D721Med (cell line): ENCODE results near the gene LYSMD2.

ENCODE experiments used
- DNase-seq: peaks from one replicate; pipeline ENCODE4 v3.0.0; 2011; ENCODE audit warnings: low spot score; ENCODE audit not compliant: insufficient read length
- FAIRE-seq: peaks from 2 replicates; lab custom pipeline; 2011; peaks lifted over from hg19 to GRCh38; lab: Jason Lieb, UNC
- TF ChIP-seq, protein P1 (sequence below): IDR thresholded peaks from 2 replicates; pipeline ENCODE4 v1.5.1; 2012; ENCODE audit warnings: mild to moderate bottlenecking, control low read depth; ENCODE audit not compliant: insufficient read depth; ENCODE audit errors: missing control alignments

The LYSMD2 gene

DNA sequence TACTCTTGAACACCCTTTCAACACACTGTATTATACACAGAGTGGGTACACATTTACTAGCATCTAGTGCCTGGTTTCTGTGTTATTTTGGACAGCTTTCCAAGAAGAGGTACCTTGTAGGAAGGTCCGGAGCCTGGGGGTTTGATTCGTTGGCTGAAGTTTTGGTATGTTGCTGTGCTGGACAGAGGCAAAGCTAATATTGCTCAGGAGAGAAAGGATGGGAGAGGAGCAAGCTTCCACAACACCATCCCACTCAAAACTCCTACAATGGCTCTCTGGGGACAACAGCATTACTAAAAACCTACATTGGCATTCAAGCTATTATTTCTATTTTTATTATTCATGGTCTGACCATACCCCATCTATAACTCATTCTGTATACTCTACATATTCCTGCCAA is 1.1 kb upstream of the LYSMD2 start:
- DNase-seq (no peak), FAIRE-seq (no peak)
- TF ChIP-seq, protein P1, sequence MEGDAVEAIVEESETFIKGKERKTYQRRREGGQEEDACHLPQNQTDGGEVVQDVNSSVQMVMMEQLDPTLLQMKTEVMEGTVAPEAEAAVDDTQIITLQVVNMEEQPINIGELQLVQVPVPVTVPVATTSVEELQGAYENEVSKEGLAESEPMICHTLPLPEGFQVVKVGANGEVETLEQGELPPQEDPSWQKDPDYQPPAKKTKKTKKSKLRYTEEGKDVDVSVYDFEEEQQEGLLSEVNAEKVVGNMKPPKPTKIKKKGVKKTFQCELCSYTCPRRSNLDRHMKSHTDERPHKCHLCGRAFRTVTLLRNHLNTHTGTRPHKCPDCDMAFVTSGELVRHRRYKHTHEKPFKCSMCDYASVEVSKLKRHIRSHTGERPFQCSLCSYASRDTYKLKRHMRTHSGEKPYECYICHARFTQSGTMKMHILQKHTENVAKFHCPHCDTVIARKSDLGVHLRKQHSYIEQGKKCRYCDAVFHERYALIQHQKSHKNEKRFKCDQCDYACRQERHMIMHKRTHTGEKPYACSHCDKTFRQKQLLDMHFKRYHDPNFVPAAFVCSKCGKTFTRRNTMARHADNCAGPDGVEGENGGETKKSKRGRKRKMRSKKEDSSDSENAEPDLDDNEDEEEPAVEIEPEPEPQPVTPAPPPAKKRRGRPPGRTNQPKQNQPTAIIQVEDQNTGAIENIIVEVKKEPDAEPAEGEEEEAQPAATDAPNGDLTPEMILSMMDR, result no peak

DNA sequence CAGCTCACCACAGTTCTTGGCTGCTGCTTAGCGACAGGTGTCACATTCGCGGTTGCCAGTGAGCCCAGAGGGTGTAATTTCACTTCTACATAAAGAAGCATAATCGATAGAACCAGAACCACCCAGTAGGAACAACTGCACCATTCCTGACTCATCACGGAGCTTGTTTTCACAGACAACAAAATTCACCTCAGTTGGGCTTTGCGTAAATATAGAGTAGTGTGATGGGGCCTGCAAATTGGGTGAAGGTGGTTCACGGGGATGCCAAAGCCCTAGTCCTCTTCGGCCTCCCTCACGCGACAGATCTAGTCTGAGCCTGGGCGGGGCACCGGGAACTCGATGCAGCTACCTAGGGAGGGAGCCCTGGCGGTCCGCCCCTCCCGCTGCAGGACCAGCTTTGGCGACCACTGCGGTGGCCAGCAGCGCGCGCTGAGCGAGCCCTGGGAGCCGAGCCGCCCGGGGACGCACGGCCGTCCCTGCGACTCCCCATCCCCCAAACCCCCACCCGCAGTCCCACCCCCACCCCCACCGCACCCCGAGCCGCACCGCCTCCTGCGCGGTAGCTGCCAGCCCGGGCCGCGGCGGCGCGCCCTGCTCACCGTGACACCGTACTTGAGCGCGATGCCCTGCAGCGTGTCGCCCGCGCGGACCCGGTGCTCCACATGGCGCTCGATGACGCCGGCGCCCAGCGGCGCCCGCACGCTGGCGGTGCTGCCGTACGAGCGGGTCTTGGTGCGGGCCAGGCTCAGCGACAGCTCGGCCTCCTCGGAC is 519 bp downstream of the LYSMD2 start:
- TF ChIP-seq, protein P1, result no peak
- no peak for FAIRE-seq
- DNase-seq, result peak; percentile 29

DNA sequence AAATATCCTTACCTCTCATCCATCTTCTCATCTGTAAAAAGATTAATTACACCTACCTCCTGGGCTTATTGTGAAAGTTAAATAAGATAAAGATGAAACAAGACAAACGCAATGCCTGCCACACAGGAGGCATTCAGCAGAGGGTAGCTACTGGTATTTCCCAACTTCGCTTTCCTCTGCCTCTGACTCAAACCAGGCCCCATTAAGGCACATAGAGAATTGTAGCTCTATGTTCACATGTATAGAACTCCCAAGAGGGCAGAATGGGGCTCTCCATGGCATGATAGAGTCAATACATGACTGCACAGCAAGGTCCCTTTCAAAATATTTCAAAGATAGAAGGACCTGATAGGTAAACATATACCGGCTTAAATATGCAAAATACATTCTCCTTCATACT is 1.4 kb downstream of the LYSMD2 start:
- FAIRE-seq (no peak), DNase-seq (no peak)
- TF ChIP-seq, protein P1, result no peak

DNA sequence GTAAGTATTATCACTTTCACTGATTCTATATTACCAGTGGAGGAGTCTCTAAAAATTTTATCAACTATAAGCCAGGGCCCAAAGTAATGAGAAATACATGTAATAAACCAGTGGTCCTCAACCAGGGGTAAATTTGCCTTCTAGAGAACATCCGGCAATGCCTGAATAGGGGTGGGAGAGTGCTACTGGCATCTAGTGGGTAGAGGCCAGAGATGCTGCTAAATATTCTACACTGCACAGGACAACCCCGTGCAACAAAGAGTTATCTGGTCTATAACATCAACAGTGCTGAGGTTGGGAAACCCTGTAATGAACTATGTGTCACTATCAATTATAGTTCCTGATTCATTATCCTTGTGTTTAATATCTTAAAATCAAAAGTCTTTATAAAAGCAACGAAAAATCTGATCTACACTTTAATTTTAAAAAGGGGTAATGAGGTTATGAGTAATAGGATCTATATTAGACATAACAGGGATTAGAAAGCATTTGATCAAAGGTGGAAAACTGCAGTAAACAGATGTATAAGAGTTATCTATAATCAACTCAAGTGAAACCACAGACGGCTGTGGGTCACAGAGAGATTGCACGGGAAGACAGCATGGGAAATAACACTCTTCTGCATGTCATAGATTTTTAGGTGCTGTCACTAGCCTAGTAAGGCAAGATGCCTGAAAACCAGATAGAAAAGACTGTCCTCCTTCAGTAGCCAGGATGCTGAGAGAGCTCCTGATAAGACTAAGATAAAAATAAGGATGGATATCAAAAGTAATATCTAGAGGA is 2.0 kb downstream of the LYSMD2 start:
- TF ChIP-seq, protein P1, result no peak
- no peak for DNase-seq
- FAIRE-seq, result no peak

DNA sequence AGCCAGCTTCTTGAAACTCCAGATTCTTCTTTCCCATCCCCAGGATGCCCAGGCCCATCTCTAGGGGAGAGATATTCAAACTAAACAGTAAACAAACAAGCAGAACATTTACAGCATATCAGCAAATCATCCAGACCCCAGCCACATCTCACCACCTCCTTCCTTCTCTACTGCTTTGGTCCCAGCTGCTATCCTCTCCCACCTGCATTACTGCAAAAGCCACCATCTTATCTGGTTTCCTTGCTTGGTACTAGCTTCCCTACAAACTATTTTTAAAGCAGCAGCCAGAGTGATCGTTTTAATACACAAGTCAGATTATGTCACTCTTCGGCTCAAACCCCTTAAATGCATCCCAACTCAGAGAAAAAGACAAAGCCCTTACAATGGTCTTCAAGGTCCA is 4.8 kb downstream of the LYSMD2 start:
- DNase-seq (no peak), FAIRE-seq (no peak)
- TF ChIP-seq, protein P1, result no peak

DNA sequence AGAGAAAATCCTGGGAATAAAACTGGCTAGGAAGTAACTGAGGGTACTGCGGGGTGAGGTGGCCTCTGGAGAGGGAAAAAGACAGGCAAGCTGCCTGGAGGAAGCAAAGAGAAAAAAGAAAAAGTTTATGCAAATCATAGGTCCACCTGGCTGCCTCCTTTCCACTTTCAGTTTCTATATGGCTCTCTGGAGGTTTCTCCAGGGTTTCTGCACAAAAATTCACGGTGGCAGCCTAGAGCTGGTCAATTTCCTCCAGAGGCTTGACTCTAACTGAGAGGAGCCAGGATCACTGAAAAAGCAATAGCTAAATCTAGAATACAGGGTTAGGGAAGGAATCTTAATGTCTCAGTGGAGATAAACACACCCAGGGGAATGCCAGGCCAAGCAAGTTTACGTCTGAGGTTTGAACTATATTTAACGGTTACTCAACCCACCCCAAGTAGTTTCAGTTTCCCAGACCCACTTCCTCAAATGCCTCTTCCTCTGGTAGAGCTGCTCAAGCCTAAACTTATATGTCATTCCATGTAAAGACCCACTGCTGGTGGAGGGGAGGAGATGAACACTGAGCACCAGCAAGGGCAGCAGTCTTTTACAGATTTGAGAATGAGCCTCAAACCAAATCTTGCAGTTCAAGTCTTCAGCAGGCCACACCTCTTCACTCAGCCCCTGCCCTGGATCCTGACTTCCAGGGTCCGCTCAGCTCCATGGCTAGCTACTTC is 5.7 kb downstream of the LYSMD2 start:
- DNase-seq (no peak), FAIRE-seq (no peak)
- TF ChIP-seq, protein P1, result no peak
